ENCODE results near the gene MAGI3.
"Not testable (repeated sequence)": the region's sequence is repeated elsewhere in the genome, so short reads cannot be mapped to it uniquely, and the experiment has no call there.

MAGI3 gene

DNA sequence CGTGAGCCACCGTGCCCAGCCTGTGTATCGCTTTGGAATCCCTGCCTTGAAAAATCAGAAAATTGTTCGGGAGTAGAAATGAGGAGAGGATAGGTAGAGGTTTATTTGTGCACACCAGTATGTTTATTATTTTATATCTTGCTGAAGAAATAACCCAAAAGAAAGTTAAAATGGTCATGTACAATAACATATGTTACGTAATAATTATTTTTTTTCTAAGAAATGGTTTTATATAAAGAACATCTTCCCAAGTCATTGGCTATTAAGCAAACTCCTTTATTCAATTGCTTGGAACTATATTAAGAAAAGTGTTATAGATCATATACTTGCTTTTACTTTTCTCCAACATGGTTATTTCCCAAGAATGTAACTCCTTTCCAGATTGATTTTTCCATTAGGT, 197.2 kb downstream of the MAGI3 start:
- DNase-seq, result no peak

- DNase-seq, result no peak
Observed at GRCh38 chr1:113592230-113592629, 201.9 kb downstream of the MAGI3 start.

DNA sequence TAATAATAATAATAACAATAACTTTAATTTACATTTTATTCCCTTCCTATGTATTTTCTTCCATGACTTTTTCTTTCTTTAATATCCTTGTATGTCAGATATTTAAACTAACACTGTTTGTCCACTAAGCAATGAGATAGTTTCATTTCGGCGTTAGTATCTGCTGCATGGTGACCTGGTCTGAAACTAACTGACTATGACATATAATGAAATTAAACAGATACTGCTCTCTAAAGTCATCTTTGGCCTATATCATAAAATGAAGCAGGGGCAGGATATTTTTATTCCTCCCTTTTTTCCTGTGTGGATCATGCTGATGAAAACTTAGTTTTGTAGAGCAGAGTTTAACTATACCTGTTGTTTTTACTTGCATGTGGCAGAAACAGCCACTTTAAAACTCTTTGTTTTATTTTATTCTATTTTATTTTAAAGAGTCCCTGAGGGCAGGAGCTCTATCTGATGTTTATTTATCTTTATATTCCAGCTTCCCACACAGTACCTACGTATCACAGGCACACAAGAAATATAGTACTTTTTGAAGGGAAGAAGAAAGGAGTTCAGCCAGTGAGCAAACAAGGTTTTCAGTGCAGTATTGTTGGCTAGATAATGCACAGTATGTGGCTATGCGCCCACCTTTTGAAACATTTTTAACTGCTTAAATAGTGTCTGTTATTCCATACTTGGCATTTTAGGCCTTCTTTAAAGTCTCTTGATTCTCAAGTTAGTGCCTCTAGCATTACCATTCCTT, 203.4 kb downstream of the MAGI3 start:
- no peak for DNase-seq

GRCh38 chr1:113604466-113604865, 214.2 kb downstream of the MAGI3 start:
- not testable (repeated sequence) for DNase-seq

DNA sequence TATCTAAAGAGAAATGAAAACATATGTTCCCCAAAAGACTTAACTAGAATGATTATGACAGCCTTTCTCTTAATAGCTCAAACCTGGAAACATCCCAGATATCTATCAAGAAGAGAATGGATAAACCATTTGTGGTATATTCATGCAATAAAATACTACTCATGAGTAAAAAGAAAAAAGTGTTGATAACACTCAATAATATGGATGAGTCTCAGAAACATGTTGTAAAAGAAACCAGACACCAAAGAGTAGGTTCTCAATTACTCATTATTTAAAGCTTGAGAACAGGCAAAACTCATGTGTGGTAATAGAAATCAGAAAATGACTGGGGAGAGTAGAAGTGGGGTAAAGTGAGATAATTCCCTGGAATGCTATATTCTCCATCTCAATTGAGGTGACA, 214.8 kb downstream of the MAGI3 start:
- DNase-seq, result no peak

GRCh38 chr1:113608399-113608798, 218.1 kb downstream of the MAGI3 start:
- DNase-seq, result no peak

GRCh38 chr1:113610372-113610771, 220.1 kb downstream of the MAGI3 start:
- DNase-seq, result no peak

DNA sequence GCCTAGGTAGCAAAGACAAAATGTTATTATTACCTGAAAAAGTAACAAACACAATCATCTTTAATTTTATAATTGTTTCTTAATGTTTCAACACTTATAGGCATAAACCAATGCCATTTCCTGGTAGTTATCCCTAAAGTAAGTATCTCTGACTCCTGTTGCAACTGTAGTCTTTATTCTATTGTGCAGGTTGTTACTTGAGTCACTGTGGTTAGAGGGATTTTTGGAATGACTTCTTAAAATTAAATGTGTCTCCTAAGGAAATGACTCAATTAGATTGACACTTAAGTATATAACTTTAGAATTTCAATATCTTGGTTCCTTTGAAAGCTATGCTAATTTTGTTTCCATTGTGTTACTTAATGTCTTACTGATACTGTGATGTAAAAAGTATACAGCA, 225.1 kb downstream of the MAGI3 start:
- DNase-seq, result no peak

- no peak for DNase-seq
Observed at GRCh38 chr1:113616156-113616555, 225.8 kb downstream of the MAGI3 start.

GRCh38 chr1:113617438-113618141, 227.3 kb downstream of the MAGI3 start:
- no peak for DNase-seq

DNA sequence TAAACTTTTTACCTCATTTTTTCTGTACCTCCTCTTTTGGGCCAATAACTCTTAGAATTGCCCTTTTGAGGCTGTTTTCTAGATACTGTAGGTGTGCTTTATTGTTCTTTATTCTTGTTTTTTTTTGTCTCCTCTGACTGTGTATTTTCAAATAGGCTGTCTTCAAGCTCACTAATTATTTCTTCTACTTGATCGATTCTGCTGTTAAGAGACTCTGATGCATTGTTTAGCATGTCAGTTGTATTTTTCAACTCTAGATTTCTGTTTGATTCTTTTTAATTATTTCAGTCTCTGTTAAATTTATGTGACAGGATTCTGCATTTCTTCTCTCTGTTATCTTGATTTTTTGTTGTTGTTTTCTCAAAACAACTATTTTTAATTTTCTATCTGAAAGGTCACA, 238.7 kb downstream of the MAGI3 start:
- no peak for DNase-seq

DNA sequence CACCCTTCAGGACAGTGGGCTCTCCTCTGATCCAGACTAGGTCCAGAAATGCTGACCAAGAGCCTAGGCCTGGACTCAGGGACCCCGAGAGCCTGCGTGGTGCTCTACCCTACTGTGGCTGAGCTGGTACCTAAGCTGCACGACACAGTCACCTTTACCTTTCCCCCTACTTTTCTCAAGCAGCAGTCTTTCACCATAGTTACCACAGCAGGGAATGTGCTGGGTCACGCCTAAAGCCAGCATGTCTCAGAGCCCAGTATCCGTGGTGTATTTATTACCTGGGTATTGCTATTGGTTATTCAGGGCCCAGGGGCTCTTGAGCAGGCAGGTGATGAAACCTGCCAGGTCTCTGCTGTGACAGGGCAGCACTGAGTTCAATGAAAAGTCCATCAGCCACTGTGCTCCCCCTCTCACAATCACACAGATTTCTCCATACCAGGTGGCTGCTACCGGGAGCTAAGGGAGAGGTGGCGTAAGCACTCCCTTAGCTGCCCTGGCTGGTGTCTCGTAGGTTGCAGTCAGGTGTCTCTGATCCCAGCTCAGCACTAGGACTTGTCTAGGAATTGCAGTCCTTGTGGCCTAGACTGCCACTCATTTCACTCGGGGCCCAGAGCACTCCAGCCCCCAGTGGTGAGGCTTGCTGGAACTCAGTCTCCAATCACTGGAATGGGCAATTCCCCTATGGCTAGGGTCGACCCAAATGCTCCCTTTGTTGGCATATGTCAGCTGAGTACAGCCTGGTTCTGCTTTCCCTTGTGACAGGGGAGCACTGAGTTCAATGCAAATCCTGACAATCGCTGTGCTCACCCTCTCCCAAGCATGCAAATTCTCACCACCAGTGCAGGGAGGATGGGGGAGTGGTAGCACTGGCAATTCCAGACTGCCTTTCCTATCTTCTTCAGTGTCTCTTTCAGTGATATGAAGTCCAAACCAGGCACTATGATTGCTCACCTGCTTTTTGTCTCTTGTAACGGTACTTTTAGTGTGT, 240.3 kb downstream of the MAGI3 start:
- no peak for DNase-seq

DNA sequence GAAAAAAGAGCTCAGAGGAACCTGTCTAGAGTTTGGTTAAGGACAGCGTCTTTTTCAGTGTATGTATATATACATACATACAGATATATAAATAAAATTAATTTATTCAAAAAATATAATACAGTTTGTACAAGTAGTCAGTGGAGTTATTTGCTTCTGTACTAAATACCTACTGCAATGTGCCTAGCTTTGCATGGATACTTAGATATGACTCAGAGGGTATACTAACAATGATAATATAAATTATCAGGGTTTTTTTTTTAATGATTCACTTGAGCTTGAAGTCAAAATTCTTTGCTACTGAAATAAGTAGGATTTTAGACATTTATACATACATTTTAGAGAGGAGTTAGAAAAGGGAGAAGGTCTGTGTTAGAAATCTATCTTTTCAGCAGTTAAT, 251.1 kb downstream of the MAGI3 start:
- no peak for DNase-seq

DNA sequence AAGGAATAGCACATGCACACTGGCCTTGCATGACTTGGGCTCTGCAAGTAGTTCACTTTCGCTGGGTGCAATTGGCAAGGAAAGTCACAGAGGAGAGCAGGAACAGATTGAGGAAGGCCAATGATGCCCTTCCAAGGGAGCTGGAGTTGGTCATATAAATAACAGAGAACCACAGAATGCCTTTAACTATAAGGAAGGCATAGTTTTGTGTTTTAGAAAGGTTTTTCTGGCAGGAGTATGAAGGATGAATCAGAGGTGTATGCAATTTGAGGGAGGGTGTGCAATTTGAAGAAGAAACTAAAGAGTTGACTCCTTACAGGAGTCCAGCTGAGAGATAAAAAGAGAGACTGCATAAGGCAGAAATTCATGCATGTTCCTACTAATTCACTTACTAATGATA, 256.8 kb downstream of the MAGI3 start:
- no peak for DNase-seq

GRCh38 chr1:113648478-113648877, 258.2 kb downstream of the MAGI3 start:
- no peak for DNase-seq

DNA sequence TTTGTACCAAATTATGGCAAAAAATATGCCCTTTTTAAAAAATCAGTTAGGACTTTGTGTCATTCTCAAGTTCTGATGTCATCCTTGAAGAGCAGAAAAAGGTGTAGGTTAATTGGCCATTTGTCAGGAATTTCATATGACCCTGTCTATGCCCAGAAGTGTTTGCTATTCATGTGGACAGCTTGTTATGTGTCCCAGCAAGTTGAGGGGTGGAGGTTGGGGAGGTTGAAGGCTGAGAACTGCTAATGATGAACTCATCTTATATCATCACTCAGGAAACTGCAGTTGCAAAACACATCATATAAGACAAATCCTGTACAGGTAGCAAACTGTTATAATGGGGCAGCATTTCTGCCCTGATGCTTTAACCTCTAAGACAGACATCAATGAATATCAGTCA, 262.5 kb downstream of the MAGI3 start:
- no peak for DNase-seq

- DNase-seq, result no peak
Observed at GRCh38 chr1:113653741-113654140, 263.4 kb downstream of the MAGI3 start.

DNA sequence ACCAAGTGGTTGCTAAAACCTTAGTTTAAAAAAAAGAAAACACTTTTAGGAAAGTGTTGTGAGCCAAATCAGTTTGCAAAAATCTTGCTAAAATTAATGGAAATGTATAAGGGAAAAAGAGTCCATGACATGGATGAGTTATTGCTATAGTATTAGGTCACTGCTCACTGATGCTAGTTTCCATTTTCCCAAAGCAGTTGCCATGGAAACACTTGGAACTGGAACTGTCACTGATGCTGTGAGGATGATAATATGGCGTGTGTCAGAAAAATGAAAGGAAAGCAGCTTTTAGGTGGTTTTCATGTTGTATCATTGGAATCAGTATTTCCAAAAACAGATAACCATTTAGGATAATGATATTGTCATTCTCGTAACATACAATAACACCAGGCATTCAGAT, 264.6 kb downstream of the MAGI3 start:
- DNase-seq, result no peak

DNA sequence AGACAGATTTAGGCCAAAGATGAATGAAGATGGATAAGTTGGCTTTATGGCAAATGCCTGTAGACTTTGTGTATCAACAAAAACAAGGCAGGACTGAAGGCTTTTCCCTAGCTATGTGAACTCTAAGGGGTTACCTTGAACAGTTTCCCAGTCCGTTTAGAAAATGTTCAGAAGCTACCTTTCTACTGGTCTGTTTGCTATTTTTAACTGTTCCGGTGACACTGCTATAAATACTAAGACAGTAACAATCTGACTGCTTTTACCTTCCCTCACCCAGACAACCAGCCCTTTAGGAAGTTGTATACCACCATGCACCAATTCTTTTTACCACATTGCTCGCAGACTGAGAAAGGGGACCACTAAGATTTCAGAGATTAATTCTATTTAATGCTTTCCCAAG, 266.8 kb downstream of the MAGI3 start:
- DNase-seq, result no peak

DNA sequence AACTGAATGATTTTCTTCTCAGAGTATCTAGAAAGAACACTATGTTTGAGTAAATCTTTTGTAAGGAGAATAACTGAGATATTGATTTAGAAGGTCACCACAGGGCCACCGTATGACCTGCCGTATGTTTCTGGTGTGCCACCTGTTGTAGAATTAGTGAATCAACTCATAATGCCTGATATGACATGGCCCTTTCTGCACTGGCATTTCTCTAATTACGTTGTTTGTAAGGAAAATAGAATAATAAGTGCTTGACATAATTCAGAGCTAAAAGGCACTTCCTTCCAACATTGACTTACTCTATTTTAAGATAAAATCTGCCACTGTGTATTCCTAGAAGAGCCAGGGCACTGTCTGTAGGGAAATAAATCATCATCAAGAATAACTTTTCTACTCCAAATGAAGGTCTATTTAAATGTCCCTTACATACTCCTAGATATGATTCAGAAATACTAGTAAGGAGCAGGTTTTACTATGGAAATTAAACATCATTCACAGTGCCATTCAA, 267.3 kb downstream of the MAGI3 start:
- DNase-seq, result no peak

- no peak for DNase-seq
Observed at GRCh38 chr1:113659035-113659434, 268.7 kb downstream of the MAGI3 start.

DNA sequence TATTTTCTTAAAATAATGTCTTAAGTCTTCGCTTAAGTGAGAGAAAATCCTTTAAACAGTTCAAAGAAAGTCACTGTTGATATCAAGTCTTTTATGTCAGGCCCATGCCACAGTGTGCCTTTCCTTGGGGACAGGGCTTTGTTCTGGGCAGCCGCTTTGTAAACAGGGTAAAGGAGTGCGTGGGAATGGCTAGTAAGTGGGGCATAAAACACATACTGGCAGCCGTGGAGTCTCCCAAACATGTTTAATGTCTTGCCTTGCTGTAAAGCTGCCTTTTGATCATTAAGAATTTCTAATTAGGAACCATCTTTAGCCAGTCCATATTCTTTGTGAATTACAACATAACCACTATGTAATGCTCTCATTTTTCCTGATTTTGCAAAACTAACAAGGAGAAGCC, 269.2 kb downstream of the MAGI3 start:
- no peak for DNase-seq

- no peak for DNase-seq
Observed at GRCh38 chr1:113660088-113660487, 269.8 kb downstream of the MAGI3 start.

Data from activated effector memory CD4-positive, alpha-beta T cell treated with Interleukin-2 at 50 U/mL for 16 hours (primary cell).